CD1c-positive myeloid dendritic cell (primary cell): ENCODE measurements around the gene SORCS1.
A peak's percentile ranks its signal among the peaks of the same experiment; 100 is the strongest.

Source experiments
- DNase-seq: peaks from one replicate; pipeline ENCODE4 v3.0.0-alpha.2; 2016; ENCODE audit errors: extremely low spot score

The SORCS1 gene

GRCh38 chr10:106819490-106819889, 345.0 kb downstream of the SORCS1 start:
- no peak for DNase-seq

GRCh38 chr10:106816318-106817085, 348.0 kb downstream of the SORCS1 start:
- no peak for DNase-seq

- DNase-seq, result peak; percentile 37
Measured at GRCh38 chr10:106815427-106816043, 349.0 kb downstream of the SORCS1 start.

- DNase-seq, result no peak
Measured at GRCh38 chr10:106804992-106805582, 359.4 kb downstream of the SORCS1 start.

- no peak for DNase-seq
Measured at GRCh38 chr10:106802949-106803348, 361.6 kb downstream of the SORCS1 start.

DNA sequence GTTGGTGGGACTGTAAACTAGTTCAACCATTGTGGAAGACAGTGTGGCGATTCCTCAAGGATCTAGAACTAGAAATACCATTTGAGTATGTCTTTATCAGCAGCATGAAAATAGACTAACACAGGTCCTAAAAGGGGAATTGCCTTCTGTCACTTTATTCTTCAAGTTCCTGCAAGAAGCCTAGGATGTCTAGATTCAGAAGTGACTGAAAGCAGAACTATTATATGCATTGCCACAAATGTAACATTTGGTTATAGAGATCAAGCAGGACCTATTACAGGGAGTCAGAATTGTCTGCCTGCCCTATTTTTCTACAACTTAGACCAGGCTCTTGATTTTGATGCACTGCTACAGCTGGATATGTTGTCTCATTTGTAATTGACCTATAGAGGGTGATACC, 364.7 kb downstream of the SORCS1 start:
- DNase-seq, result peak; percentile 29

DNA sequence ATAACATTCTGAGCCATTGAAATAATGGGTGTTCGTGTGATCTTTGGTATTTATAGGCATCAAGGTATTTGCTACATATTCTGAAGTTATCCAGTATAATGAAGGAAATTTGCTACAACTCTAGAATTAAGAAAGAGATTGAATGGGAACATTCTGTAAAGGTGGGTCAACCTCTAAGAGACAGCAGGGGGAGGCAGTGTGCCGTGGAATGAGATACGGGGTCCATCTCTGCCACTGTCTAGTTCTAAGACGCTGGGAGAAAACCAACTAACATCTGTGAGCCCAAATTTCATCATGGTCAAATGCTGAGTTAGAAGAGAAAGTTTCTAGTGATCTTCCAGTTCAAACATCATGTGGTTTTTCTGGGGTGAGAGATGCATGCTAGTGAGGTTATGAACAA, 368.9 kb downstream of the SORCS1 start:
- peak; percentile 56 for DNase-seq

GRCh38 chr10:106793617-106794016, 370.9 kb downstream of the SORCS1 start:
- no peak for DNase-seq

GRCh38 chr10:106789623-106790022, 374.9 kb downstream of the SORCS1 start:
- DNase-seq, result no peak

GRCh38 chr10:106788982-106789381, 375.5 kb downstream of the SORCS1 start:
- no peak for DNase-seq

GRCh38 chr10:106785528-106785927, 379.0 kb downstream of the SORCS1 start:
- DNase-seq, result no peak

DNA sequence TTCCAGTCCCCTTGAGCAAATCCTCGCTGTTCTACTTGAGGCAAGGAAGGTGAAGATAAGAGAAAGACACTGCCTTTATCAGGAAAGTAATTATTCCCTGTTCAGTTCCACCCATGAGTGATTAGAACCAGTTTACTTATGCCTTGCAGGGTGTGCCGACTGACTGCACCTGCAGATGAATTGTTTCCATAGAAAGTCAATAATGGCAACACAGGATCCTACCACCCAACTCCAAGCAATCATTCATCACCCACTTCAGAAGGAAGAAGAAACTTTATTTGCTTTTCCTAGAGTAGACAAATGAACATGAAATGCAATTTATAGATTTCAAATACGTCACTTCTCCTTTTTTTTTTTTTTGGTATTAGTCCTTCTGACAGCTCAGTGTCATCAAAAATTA, 383.9 kb downstream of the SORCS1 start:
- no peak for DNase-seq

DNA sequence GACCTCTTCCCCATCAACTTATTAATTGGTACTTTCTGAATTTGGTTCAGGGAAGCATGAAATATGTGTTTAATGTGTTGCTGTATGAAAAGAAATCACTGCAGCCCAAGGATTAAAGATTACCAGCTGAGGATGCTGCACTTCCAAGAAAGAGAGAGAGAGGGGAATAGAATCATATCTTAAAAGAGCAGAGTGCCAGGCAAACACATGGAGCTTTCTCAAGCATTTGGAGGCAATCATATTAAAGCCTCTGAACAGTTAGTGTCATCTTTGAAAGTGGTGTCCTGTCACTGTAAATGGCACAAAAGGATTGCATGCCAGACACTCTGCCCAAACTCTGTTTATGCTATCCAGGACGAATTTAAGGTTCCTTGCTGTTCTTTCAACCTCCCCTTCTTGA, 386.7 kb downstream of the SORCS1 start:
- no peak for DNase-seq

- DNase-seq, result no peak
Measured at GRCh38 chr10:106775127-106775526, 389.4 kb downstream of the SORCS1 start.

- DNase-seq, result no peak
Measured at GRCh38 chr10:106772957-106773356, 391.5 kb downstream of the SORCS1 start.

- no peak for DNase-seq
Measured at GRCh38 chr10:106771154-106771553, 393.4 kb downstream of the SORCS1 start.

DNA sequence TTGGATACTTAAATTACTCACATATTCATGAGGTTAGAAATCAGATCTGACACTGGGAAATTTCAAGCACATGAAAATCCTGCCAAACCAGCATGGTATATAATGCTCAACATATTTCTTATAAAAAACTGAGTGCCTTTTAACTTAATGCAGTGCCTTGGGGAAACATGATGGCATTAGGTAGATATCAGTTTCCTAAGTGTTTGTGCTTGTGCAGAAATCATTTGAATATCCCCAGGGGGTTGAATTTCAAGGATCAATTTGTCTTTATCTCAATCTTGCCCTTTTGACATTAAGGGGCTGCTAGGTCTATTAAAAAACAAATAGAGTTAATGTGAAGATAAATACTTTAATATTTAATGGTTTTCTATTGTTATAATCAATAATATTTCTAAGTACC, 396.3 kb downstream of the SORCS1 start:
- no peak for DNase-seq

- DNase-seq, result no peak
Measured at GRCh38 chr10:106765928-106766327, 398.6 kb downstream of the SORCS1 start.

- no peak for DNase-seq
Measured at GRCh38 chr10:106765241-106765754, 399.2 kb downstream of the SORCS1 start.

- DNase-seq, result no peak
Measured at GRCh38 chr10:106764360-106764759, 400.1 kb downstream of the SORCS1 start.

DNA sequence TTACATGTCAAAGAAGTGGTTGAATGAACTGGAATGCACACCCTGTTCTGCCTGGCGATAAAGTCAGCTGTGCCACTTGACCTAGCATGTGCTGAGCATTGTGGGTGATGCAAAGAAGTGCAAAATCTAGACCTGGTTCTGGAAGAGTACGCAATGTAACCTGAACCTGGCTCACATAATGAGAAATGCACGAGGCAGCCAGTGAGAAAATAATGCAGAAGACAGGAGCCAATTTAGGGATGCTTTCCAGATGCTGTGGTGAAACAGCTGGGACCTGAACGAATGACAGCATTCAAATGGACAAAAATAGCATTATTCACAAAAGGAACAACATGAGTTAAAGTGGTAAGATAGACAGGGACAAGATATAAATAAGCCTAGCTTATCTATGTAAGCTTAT, 402.6 kb downstream of the SORCS1 start:
- no peak for DNase-seq

- DNase-seq, result no peak
Measured at GRCh38 chr10:106757521-106757920, 407.0 kb downstream of the SORCS1 start.

DNA sequence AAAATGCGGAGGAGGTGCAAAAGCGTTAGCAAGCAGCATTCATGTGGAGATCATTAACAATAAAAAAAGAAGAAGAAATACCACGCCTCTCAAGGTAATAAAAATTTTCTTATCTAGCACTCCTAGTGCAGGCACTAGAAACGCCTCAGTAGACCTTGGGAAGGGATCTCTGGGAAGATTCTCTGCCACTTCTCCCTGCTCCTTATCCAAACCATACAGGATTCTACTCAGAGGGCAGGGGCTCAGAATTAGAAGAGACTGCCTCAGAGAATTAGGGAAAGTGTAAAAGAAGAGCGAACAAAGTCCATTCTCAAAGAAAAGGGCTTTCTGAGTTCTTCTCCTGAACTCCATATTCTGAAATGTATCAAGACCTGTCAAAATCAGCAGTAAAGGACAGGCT, 413.4 kb downstream of the SORCS1 start:
- no peak for DNase-seq
